ENCODE measurements around the gene DDX3X. TPM values are rescaled to one million over a fixed set of nuclear protein-coding genes. Genes with fewer than 3 reads are reported as not detected.
"Not testable (repeated sequence)": the region's sequence is repeated elsewhere in the genome, so short reads cannot be mapped to it uniquely, and the experiment has no call there.

The DDX3X gene
- total RNA-seq: 312 and 337 TPM in 2 replicates

DNA sequence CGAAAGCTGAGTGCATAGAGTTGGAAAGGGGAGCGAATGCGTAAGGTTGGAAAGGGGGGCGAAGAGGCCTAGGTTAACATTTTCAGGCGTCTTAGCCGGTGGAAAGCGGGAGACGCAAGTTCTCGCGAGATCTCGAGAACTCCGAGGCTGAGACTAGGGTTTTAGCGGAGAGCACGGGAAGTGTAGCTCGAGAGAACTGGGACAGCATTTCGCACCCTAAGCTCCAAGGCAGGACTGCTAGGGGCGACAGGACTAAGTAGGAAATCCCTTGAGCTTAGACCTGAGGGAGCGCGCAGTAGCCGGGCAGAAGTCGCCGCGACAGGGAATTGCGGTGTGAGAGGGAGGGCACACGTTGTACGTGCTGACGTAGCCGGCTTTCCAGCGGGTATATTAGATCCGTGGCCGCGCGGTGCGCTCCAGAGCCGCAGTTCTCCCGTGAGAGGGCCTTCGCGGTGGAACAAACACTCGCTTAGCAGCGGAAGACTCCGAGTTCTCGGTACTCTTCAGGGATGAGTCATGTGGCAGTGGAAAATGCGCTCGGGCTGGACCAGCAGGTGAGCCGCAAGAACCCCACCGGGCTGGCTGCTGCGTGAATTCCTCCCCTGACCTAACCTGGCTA is at the start of gene DDX3X:
TSS of gene DDX3X (plus strand) at position 419 of the 619 bp plus-strand sequence. CDS start at position 510, 91 bp downstream.
- peaks cover 30% of the 10 kb centered on the region for H3K36me3 Mint-ChIP-seq (ENCODE audit: low read depth)
- peaks cover 41% of the 10 kb centered on the region for H3K4me1 Mint-ChIP-seq (ENCODE audit: low read depth)
- H3K9me3 Mint-ChIP-seq: no peaks in the 10 kb centered on the region
- intact Hi-C loops (cut with micrococcal nuclease): loop anchor here (1.0 to 10.0 kb wide), 6 partner anchors 152 to 752 kb away; partner anchors contain the start of genes ATP6AP2 and CASK
- peak within 1 kb of the TSS; percentile 99 for H3K27ac Mint-ChIP-seq
- H3K4me3 Mint-ChIP-seq: peak within 1 kb of the TSS; percentile 91
- DNase-seq (ENCODE audit: low spot score): peak; percentile 81
- peaks cover 5% of the 10 kb centered on the region for H3K27me3 Mint-ChIP-seq (ENCODE audit: insufficient read depth)

DNA sequence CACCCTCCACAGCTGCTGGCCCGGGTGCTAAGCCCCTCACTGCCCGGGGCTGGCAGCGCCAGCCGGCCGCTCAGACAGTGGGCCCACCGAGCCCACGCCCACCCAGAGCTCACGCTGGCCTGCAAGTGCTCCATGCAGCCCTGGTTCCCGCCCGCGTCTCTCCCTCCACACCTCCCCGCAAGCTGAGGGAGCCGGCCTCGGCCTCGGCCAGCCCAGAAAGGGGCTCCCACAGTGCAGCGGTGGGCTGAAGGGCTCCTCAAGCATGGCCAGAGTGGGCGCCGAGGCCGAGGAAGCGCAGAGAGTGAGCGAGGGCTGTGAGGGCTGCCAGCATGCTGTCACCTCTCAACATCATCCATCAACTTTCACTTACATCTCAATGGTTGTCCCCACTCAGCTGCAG is 48.0 kb upstream of the DDX3X start:
- intact Hi-C loops (cut with micrococcal nuclease); H3K27me3 Mint-ChIP-seq (ENCODE audit: insufficient read depth); H3K27ac Mint-ChIP-seq; H3K9me3 Mint-ChIP-seq; H3K36me3 Mint-ChIP-seq (ENCODE audit: low read depth); H3K4me1 Mint-ChIP-seq (ENCODE audit: low read depth); H3K4me3 Mint-ChIP-seq; DNase-seq (ENCODE audit: low spot score): not testable (repeated sequence)

DNA sequence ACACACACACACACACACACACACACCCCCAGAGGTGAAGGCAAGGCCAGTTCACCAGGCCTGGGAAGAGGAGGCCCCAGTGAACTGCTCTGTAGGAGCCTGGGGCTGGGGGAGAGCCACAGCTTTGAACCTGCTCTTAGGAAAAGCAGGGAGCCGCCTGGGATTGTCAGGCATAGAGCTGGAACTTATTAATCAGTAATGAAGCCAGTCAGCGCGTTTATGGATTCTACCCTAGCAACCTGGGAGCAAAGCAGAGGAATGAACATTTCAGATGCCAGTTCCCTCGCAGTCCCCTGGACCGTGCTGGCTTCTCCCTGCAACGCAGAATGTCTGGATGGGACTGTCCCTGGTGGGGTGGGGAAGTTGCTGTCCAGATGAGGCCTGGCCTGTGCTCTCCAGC is 45.3 kb upstream of the DDX3X start:
- no peak overlapping the region for H3K4me3 Mint-ChIP-seq
- no peak for DNase-seq (ENCODE audit: low spot score)
- H3K27me3 Mint-ChIP-seq (ENCODE audit: insufficient read depth): peaks cover 3% of the 10 kb centered on the region
- peaks cover 4% of the 10 kb centered on the region for H3K9me3 Mint-ChIP-seq
- no peaks in the 10 kb centered on the region for H3K36me3 Mint-ChIP-seq (ENCODE audit: low read depth)
- intact Hi-C loops (cut with micrococcal nuclease): no loop called here
- H3K4me1 Mint-ChIP-seq (ENCODE audit: low read depth): no peaks in the 10 kb centered on the region
- no peak overlapping the region for H3K27ac Mint-ChIP-seq

DNA sequence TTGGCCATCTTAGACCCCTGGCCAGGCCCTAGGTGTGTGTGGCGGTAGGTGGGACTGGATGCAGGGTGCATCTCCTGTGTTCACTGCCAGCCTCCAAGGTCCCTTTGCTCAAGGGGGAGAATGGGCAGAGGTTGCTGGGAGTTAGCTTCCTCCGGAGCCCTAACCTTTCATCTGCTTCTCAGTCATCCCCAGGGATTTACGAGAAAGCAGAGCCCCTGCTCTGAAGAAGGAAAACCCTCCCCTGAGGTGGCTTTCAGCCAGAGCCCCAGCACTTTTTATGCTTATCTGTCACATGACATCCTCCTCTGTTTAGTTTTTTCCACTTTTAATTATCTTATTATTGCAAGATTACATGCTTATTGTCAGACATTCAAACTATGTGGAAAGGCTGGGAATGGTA is 44.9 kb upstream of the DDX3X start:
- Mint-ChIP-seq H3K27me3 (ENCODE audit: insufficient read depth) (peaks cover 3% of the 10 kb centered on the region), H3K36me3 (ENCODE audit: low read depth) (no peaks in the 10 kb centered on the region), H3K4me1 (ENCODE audit: low read depth) (no peaks in the 10 kb centered on the region), H3K4me3 (no peak overlapping the region), H3K9me3 (peaks cover 4% of the 10 kb centered on the region), H3K27ac (no peak overlapping the region)
- intact Hi-C loops (cut with micrococcal nuclease): no loop called here
- DNase-seq (ENCODE audit: low spot score): no peak

DNA sequence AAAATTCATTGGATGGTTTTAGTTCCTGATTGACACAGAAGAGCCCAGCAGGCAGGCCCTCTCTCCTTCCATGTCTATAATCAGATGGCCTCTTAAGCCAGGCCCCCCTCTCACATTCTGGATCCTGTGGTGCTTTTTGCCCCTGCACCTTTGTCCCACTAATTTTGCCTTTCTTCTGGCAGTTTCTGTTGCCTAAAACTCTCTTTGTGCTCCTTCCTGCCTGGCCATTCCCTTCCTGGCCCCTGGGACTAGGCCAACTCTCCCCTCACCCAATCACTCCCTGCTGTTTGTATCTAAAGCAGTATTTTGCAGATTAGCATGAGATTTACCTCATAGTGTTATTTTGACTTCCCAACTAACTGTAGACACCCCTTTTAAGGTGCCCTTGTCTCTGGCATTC is 42.7 kb upstream of the DDX3X start:
- Mint-ChIP-seq H3K4me1 (ENCODE audit: low read depth) (no peaks in the 10 kb centered on the region), H3K27ac (no peak overlapping the region)
- intact Hi-C loops (cut with micrococcal nuclease): no loop called here

DNA sequence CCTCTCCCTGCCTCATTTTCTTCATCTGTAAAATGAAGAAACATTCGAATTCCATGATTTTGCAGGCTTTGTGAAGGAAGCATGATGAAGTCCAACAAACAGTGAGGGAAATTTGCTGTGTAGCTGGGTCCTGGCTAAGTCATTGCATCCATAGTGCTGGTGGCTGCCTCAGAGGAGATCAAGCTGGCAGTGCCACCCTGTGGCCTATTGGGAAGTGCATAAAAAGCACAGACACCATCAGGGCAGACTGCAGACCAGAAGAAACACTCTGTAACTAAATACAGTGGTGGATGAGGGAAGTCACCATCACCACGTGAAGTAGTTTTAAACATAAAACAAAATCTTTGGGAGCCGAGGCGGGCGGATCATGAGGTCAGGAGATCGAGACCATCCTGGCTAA is 40.7 kb upstream of the DDX3X start:
- H3K4me3 Mint-ChIP-seq: no peak overlapping the region
- no peaks in the 10 kb centered on the region for H3K36me3 Mint-ChIP-seq (ENCODE audit: low read depth)
- intact Hi-C loops (cut with micrococcal nuclease): no loop called here
- DNase-seq (ENCODE audit: low spot score): no peak
- H3K4me1 Mint-ChIP-seq (ENCODE audit: low read depth): no peaks in the 10 kb centered on the region
- H3K9me3 Mint-ChIP-seq: peaks cover 4% of the 10 kb centered on the region
- peaks cover 3% of the 10 kb centered on the region for H3K27me3 Mint-ChIP-seq (ENCODE audit: insufficient read depth)
- H3K27ac Mint-ChIP-seq: no peak overlapping the region

More for the DNA sequence above, 42.7 kb upstream of the DDX3X start:
- H3K27me3 Mint-ChIP-seq (ENCODE audit: insufficient read depth): peaks cover 3% of the 10 kb centered on the region
- no peaks in the 10 kb centered on the region for H3K36me3 Mint-ChIP-seq (ENCODE audit: low read depth)
- H3K9me3 Mint-ChIP-seq: peaks cover 4% of the 10 kb centered on the region
- no peak overlapping the region for H3K4me3 Mint-ChIP-seq
- no peak for DNase-seq (ENCODE audit: low spot score)

DNA sequence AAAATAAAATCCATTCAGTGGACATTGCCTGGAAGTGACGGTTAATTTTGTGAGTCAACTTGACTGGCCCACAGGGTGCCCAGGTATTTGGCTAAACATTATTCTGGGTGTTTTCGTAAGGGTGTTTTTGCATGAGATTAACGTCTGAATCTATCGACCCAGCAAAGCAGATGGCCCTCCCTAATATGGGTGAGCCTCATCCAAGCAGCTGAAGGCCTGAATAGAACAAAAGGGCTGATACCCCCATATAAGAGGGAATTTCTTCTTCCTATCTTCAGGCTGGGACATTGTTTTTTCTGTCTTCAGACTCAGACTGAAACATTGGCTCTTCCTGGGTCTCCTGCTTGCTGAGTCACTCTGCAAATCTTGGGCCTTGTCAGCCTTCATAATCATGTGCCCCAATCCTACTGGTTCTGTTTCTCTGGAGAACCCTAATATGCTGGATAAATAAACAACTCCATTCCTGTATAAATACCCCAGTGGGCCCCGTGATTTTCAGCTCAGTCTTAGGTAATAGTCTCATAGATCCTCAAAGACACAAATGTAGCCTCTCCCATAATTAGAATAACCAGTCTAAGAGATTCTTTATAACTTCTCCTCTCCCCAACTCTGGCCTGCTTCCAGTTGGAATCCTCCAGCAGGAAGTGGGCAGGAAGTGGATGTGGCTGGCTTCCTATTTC is 33.1 kb upstream of the DDX3X start:
- intact Hi-C loops (cut with micrococcal nuclease): no loop called here
- no peak for DNase-seq (ENCODE audit: low spot score)
- Mint-ChIP-seq H3K27me3 (ENCODE audit: insufficient read depth) (peaks cover 3% of the 10 kb centered on the region), H3K27ac (no peak overlapping the region), H3K9me3 (no peaks in the 10 kb centered on the region), H3K4me1 (ENCODE audit: low read depth) (peaks cover 5% of the 10 kb centered on the region), H3K4me3 (no peak overlapping the region), H3K36me3 (ENCODE audit: low read depth) (no peaks in the 10 kb centered on the region)

DNA sequence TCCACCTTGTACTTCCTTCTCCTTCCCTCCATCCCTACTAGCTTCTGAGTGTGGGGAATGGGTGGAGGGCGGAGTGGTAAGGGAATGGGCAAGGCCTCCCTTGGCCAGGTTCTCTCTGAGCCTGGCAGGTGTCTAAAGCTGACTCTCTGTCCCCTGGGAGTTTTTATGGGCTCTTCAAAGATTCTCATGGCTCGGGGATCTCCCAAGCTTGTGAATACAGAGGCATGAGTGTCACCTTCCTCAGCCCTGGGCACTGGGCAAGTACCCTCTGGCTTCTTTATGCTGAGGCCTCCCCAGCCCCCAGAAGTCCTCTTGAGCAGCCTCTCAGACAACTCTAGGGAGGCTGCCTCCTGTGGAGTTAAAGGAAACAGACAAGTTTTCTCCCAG is 32.5 kb upstream of the DDX3X start:
- Mint-ChIP-seq H3K36me3 (ENCODE audit: low read depth) (no peaks in the 10 kb centered on the region), H3K4me1 (ENCODE audit: low read depth) (peaks cover 5% of the 10 kb centered on the region)
- intact Hi-C loops (cut with micrococcal nuclease): no loop called here

DNA sequence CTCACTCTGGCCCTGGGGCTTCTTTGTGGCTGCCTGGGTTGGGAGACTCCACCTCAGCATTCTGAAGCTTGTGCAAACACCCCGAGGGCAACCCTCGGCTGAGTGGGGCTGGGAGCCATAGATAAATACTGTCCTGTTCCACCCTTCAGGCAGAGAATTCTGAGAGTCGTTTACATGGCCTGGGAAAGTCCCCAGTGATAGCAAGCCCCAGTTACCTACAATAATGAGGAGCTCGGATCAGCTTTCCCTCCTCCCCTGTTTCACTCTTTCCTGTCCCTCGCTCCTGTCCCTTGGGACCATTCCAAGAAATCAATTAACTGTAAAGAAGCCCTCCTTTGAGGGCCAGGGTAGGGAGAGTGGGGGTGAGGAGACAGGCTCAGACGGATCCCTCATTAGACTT is 31.6 kb upstream of the DDX3X start:
- no peak for DNase-seq (ENCODE audit: low spot score)
- Mint-ChIP-seq H3K27ac (no peak overlapping the region), H3K4me1 (ENCODE audit: low read depth) (peaks cover 5% of the 10 kb centered on the region), H3K27me3 (ENCODE audit: insufficient read depth) (peaks cover 3% of the 10 kb centered on the region), H3K9me3 (no peaks in the 10 kb centered on the region), H3K36me3 (ENCODE audit: low read depth) (no peaks in the 10 kb centered on the region), H3K4me3 (no peak overlapping the region)
- intact Hi-C loops (cut with micrococcal nuclease): no loop called here

More for the DNA sequence above, 32.5 kb upstream of the DDX3X start:
- Mint-ChIP-seq H3K27ac (no peak overlapping the region), H3K4me3 (no peak overlapping the region), H3K9me3 (no peaks in the 10 kb centered on the region), H3K27me3 (ENCODE audit: insufficient read depth) (peaks cover 3% of the 10 kb centered on the region)
- no peak for DNase-seq (ENCODE audit: low spot score)

DNA sequence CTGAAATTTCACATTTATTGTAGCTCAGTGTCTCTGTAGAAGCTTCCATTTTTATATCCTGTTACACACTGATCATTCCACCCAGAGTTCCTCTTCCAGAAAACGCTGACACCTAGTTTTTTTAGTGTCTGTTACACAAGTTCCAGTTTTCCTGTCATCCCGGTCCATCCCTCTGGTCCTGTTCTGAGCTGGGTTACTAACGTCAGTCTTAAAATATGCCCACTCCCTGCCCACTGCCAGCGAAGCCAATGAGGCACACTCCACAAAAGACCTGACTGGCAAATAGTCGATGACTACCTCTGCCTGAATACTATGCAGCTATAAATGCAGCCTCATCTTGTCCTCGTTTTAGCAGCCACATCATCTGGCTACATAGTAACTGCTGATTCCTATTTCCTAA is 30.9 kb upstream of the DDX3X start:
- Mint-ChIP-seq H3K4me3 (no peak overlapping the region), H3K36me3 (ENCODE audit: low read depth) (no peaks in the 10 kb centered on the region), H3K9me3 (no peaks in the 10 kb centered on the region), H3K4me1 (ENCODE audit: low read depth) (peaks cover 5% of the 10 kb centered on the region), H3K27ac (no peak overlapping the region), H3K27me3 (ENCODE audit: insufficient read depth) (peaks cover 3% of the 10 kb centered on the region)
- DNase-seq (ENCODE audit: low spot score): no peak
- intact Hi-C loops (cut with micrococcal nuclease): no loop called here

DNA sequence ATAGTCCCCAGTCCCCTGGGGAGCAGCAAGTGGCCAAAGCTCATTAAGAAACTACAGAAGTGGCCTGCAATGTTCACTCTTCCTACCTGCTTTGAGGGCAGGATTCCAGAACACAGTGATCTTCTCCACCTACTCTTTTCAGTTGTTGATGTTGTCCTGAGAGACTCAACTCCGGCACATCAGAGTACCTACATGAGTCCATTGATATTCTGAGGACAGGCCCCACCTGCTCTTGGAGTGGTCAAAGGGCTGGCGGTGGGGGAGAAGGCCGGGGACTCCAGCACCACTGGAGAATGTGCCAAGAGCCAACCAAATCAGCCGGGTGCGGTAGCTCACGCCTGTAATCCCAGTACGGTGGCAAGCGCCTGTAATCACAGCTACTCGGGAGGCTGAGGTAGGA is 29.8 kb upstream of the DDX3X start:
- Mint-ChIP-seq H3K27ac (no peak overlapping the region), H3K9me3 (no peaks in the 10 kb centered on the region), H3K4me1 (ENCODE audit: low read depth) (no peaks in the 10 kb centered on the region)

DNA sequence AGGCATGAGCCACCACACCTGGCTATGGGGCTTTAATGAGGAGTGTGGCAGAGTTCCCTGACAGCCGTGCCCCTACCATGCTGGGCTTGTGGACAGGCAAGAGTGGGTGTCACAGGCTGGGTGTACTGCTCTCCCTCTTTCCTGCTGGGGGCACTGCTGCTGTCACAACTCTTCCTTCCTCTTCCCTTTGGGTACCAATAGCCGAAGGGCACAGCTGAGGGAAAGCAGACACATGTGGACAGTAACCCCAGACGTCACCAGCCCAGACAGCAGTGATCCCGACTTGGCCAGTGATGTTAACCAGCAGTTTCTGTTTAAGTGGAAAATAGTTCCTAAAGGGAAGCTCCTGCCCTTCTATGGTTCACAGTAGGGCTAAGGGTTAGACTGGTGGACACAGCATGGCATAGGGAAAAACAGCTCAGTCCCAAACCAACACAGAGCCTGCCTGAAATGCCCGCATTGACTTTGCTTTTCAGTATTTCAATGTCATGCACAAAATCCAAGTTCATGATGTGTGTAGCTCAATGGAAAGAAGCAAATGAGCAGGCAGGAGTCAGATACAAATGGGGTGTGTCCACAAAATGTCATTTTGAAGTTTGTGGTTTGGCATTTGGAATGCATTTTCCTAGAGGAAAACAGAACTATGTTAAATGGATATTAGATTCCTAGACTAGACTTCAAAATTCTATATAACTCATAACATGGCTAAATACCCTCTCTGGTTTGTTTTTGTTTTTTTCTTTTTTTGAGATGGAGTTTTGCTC is 24.9 kb upstream of the DDX3X start:
- Mint-ChIP-seq H3K36me3 (ENCODE audit: low read depth) (no peaks in the 10 kb centered on the region), H3K4me1 (ENCODE audit: low read depth) (no peaks in the 10 kb centered on the region), H3K9me3 (no peaks in the 10 kb centered on the region), H3K4me3 (no peak overlapping the region), H3K27ac (no peak overlapping the region), H3K27me3 (ENCODE audit: insufficient read depth) (no peaks in the 10 kb centered on the region)
- DNase-seq (ENCODE audit: low spot score): no peak
- intact Hi-C loops (cut with micrococcal nuclease): no loop called here

More for the DNA sequence above, 29.8 kb upstream of the DDX3X start:
- intact Hi-C loops (cut with micrococcal nuclease): no loop called here
- Mint-ChIP-seq H3K4me3 (no peak overlapping the region), H3K27me3 (ENCODE audit: insufficient read depth) (peaks cover 1% of the 10 kb centered on the region), H3K36me3 (ENCODE audit: low read depth) (no peaks in the 10 kb centered on the region)
- DNase-seq (ENCODE audit: low spot score): no peak

DNA sequence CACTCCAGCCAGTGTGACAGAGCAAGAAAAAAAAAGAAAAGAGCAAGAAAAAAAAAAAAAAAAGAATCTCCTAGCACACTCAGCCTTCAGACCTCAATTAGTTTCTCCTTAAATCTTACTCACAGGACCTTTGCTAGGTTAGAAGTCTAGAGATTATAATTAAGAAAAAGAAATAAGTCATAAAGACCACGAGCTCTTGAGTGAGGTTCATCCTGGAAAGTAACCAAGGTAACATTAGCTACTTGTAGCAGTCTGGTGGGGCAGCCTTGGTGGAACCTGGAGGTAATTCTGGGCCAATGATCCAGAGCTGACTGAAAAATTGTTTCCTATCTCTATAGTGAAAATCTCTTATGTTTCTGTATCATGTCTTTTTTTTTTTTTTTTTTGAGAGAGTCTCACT is 21.2 kb upstream of the DDX3X start:
- H3K9me3 Mint-ChIP-seq: no peaks in the 10 kb centered on the region
- intact Hi-C loops (cut with micrococcal nuclease): no loop called here
- no peak for DNase-seq (ENCODE audit: low spot score)
- H3K27me3 Mint-ChIP-seq (ENCODE audit: insufficient read depth): no peaks in the 10 kb centered on the region
- no peak overlapping the region for H3K4me3 Mint-ChIP-seq
- H3K36me3 Mint-ChIP-seq (ENCODE audit: low read depth): no peaks in the 10 kb centered on the region
- H3K4me1 Mint-ChIP-seq (ENCODE audit: low read depth): no peaks in the 10 kb centered on the region
- no peak overlapping the region for H3K27ac Mint-ChIP-seq
